OCI-LY3 (cell line): Measurements from ENCODE around the gene TXNL4A.

Source experiments
- CTCF ChIP-seq: fragments of 200-600, 300-600 bp; sonication (generic); IDR thresholded peaks from 2 replicates; pipeline ENCODE4 v1.5.1; 2014; ENCODE audit warnings: antibody characterized with exemption, low read length, low read depth
- EZH2phosphoT487 ChIP-seq: fragments of 200-600 bp; shearing (Covaris generic); IDR thresholded peaks from 2 replicates; pipeline ENCODE4 v1.6.1; 2018; ENCODE audit warnings: antibody characterized with exemption, mixed run types, low read depth

- TF ChIP-seq CTCF (no peak), EZH2phosphoT487 (no peak)
Measured at GRCh38 chr18:79980585-79980984, 7.8 kb downstream of the TXNL4A start.
